Fibroblast of upper back skin (primary cell): ENCODE data around the gene GSE1.
A peak's percentile ranks its signal among the peaks of the same experiment; 100 is the strongest.

Experiments
- DNase-seq: peaks from one replicate; pipeline ENCODE4 v3.0.0-alpha.2; 2013

The GSE1 gene

GRCh38 chr16:85612801-85613603, at the start of gene GSE1:
Gene GSE1, plus strand, starts transcription at chr16:85613322. Its CDS starts 70 bp downstream, at chr16:85613392.
- DNase-seq: peak; percentile 69

GRCh38 chr16:85563515-85564276, 49.4 kb upstream of the GSE1 start:
- DNase-seq: no peak

GRCh38 chr16:85564277-85565051, 48.7 kb upstream of the GSE1 start:
- DNase-seq: no peak

GRCh38 chr16:85565340-85565739, 47.8 kb upstream of the GSE1 start:
- DNase-seq: no peak

GRCh38 chr16:85565801-85566526, 47.2 kb upstream of the GSE1 start:
- DNase-seq: no peak

GRCh38 chr16:85566561-85567100, 46.5 kb upstream of the GSE1 start:
- DNase-seq: no peak

- no peak for DNase-seq
Measured at GRCh38 chr16:85567101-85567866, 45.8 kb upstream of the GSE1 start.

GRCh38 chr16:85567935-85568334, 45.2 kb upstream of the GSE1 start:
- DNase-seq: no peak

GRCh38 chr16:85568519-85568918, 44.6 kb upstream of the GSE1 start:
- no peak for DNase-seq

GRCh38 chr16:85569039-85569614, 44.0 kb upstream of the GSE1 start:
- no peak for DNase-seq

GRCh38 chr16:85569615-85570212, 43.4 kb upstream of the GSE1 start:
- peak; percentile 81 for DNase-seq

- no peak for DNase-seq
Measured at GRCh38 chr16:85570213-85570734, 42.8 kb upstream of the GSE1 start.

GRCh38 chr16:85570735-85571562, 42.2 kb upstream of the GSE1 start:
- no peak for DNase-seq

- DNase-seq: no peak
Measured at GRCh38 chr16:85571563-85571812, 41.6 kb upstream of the GSE1 start.

GRCh38 chr16:85571813-85572619, 41.1 kb upstream of the GSE1 start:
- DNase-seq: no peak

- DNase-seq: no peak
Measured at GRCh38 chr16:85573045-85573695, 40.0 kb upstream of the GSE1 start.

GRCh38 chr16:85573696-85574641, 39.2 kb upstream of the GSE1 start:
- DNase-seq: peak; percentile 72
